HG03521 (cell line): ENCODE measurements around the gene XKR3.
"Not testable (repeated sequence)": the region's sequence is repeated elsewhere in the genome, so short reads cannot be mapped to it uniquely, and the experiment has no call there.

ENCODE experiments used
- ATAC-seq: cut with Tn5 transposase; IDR thresholded peaks from one replicate; pipeline ENCODE4 v1.9.1; 2021; ENCODE audit warnings: mild to moderate bottlenecking, moderate library complexity; ENCODE audit not compliant: unreplicated experiment

The XKR3 gene

DNA sequence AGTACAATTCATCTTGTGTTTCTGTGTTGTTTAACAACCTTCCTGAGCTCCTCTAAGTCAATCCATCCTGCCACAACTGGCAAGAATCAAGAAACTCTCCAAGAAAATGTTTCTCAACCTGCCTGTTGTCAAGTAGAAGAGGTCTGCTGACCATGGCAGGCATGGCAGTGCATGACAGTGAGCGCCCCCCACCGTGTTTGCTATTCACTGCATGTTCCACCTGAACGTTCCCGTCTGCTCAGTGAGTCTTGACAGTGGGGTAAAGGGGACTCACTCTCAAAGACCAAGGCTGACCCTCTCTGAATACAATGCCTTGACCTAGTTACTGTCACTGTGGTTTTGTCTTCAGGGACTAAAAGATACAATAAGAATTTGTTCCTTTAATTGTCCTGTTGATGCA, 75.9 kb downstream of the XKR3 start:
- ATAC-seq: not testable (repeated sequence)

- not testable (repeated sequence) for ATAC-seq
Observed at GRCh38 chr22:16748160-16748929, 76.9 kb downstream of the XKR3 start.

- ATAC-seq: not testable (repeated sequence)
Observed at GRCh38 chr22:16747266-16748159, 77.7 kb downstream of the XKR3 start.

DNA sequence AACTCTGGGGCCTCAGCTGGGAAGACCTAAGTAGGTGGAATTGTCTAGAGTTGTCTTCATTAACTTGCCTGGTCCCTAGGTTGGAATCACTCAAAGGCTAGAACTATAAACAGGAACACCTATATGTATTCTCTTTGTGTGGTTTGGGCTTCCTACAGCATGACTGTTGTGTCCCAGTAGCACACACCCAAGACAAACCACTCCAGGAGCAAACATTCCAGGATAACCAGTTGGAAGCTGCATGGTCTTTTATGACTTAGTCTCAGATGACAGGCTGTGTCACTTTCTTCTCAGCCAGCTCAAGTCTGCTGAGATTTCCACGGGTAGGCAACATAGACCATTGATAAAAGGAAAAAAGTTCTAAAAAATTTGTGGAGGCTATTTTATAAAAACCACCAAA, 90.9 kb downstream of the XKR3 start:
- ATAC-seq: not testable (repeated sequence)
